GM19452 (cell line): ENCODE data around the gene PDXP.
"Not testable (repeated sequence)": the region's sequence is repeated elsewhere in the genome, so short reads cannot be mapped to it uniquely, and the experiment has no call there.

Experiments used
- ATAC-seq: cut with Tn5 transposase; IDR thresholded peaks from one replicate; pipeline ENCODE4 v1.9.1; 2021; ENCODE audit not compliant: unreplicated experiment

The PDXP gene

GRCh38 chr22:37696260-37696656 is 37.7 kb downstream of the PDXP start:
- ATAC-seq, result not testable (repeated sequence)

- peak; percentile 77 for ATAC-seq
Observed at GRCh38 chr22:37696657-37697537, 38.4 kb downstream of the PDXP start, which contains the start of gene TRIOBP. Gene TRIOBP, plus strand, starts transcription at chr22:37697048. Its CDS starts 4,318 bp downstream, at chr22:37701366.

GRCh38 chr22:37697538-37697835 is 39.0 kb downstream of the PDXP start:
- ATAC-seq, result no peak

- ATAC-seq, result no peak
Observed at GRCh38 chr22:37701141-37701786, 42.7 kb downstream of the PDXP start.

- no peak for ATAC-seq
Observed at GRCh38 chr22:37703906-37704305, 45.4 kb downstream of the PDXP start.

GRCh38 chr22:37704645-37705044 is 46.1 kb downstream of the PDXP start:
- no peak for ATAC-seq

GRCh38 chr22:37705205-37705604 is 46.7 kb downstream of the PDXP start:
- ATAC-seq, result no peak

GRCh38 chr22:37708580-37709444 is 50.3 kb downstream of the PDXP start:
- no peak for ATAC-seq

GRCh38 chr22:37709445-37709765 is 50.9 kb downstream of the PDXP start:
- ATAC-seq, result no peak

- ATAC-seq, result no peak
Observed at GRCh38 chr22:37710675-37711074, 52.2 kb downstream of the PDXP start.

GRCh38 chr22:37711490-37711889 is 53.0 kb downstream of the PDXP start:
- no peak for ATAC-seq

- ATAC-seq, result no peak
Observed at GRCh38 chr22:37713761-37714160, 55.2 kb downstream of the PDXP start.

GRCh38 chr22:37714634-37715033 is 56.1 kb downstream of the PDXP start:
- no peak for ATAC-seq

- ATAC-seq, result no peak
Observed at GRCh38 chr22:37715760-37716159, 57.2 kb downstream of the PDXP start.
